Trophoblast cell (in vitro differentiated cells and primary cell): ENCODE data around the gene ANKAR.
"Not testable (repeated sequence)": the region's sequence is repeated elsewhere in the genome, so short reads cannot be mapped to it uniquely, and the experiment has no call there.

Source experiments
- DNase-seq, 2 donors: peaks; one replicate each; pipeline ENCODE4 v3.0.0-alpha.2; 2016
- H2AFZ ChIP-seq: 2 replicates; pipeline ENCODE4 v1.6.1; 2013; ENCODE audit warnings: low read length, moderate library complexity, mild to moderate bottlenecking; ENCODE audit not compliant: insufficient read depth, poor library complexity
- H2AK5ac ChIP-seq: 2 replicates; pipeline ENCODE4 v1.6.1; 2013; ENCODE audit warnings: mild to moderate bottlenecking, low read length
- H2BK120ac ChIP-seq: 2 replicates; pipeline ENCODE4 v1.6.1; 2013; ENCODE audit warnings: low read length, mild to moderate bottlenecking, moderate library complexity; ENCODE audit not compliant: insufficient read depth, poor library complexity
- H2BK12ac ChIP-seq: 2 replicates; pipeline ENCODE4 v1.6.1; 2013; ENCODE audit warnings: mild to moderate bottlenecking, low read length, moderate library complexity
- H2BK5ac ChIP-seq: 2 replicates; pipeline ENCODE4 v1.6.1; 2013; ENCODE audit warnings: low read length, low read depth, moderate library complexity, mild to moderate bottlenecking; ENCODE audit not compliant: poor library complexity
- H3K14ac ChIP-seq: 2 replicates; pipeline ENCODE4 v1.6.1; 2013; ENCODE audit warnings: mild to moderate bottlenecking, low read length
- H3K18ac ChIP-seq: 2 replicates; pipeline ENCODE4 v1.6.1; 2013; ENCODE audit warnings: mild to moderate bottlenecking, low read length
- H3K23ac ChIP-seq: 2 replicates; pipeline ENCODE4 v1.6.1; 2013; ENCODE audit warnings: low read length
- H3K27ac ChIP-seq: 2 replicates; pipeline ENCODE4 v1.5.1; 2013; ENCODE audit warnings: low read depth, mild to moderate bottlenecking, inconsistent platforms, low read length, moderate library complexity
- H3K27me3 ChIP-seq: 2 replicates; pipeline ENCODE4 v1.6.1; 2013; ENCODE audit warnings: inconsistent platforms, mild to moderate bottlenecking, low read length, moderate library complexity; ENCODE audit not compliant: insufficient read depth
- H3K36me3 ChIP-seq, 2 experiments: 1 replicate in 1 of 2; 2 replicates in 1 of 2; pipeline ENCODE4 v1.6.1; 2013; ENCODE audit warnings: low read length in 2 of 2, mild to moderate bottlenecking in 2 of 2, moderate library complexity in 1 of 2; ENCODE audit not compliant: insufficient read depth in 2 of 2, control insufficient read depth in 1 of 2
- H3K4ac ChIP-seq: 2 replicates; pipeline ENCODE4 v1.6.1; 2013; ENCODE audit warnings: low read depth, mild to moderate bottlenecking, low read length, moderate library complexity
- H3K4me1 ChIP-seq, 2 experiments: 1 replicate in 1 of 2; 2 replicates in 1 of 2; pipeline ENCODE4 v1.6.1; 2013; ENCODE audit warnings: low read length in 2 of 2, mild to moderate bottlenecking in 2 of 2, moderate library complexity in 1 of 2; ENCODE audit not compliant: insufficient read depth in 2 of 2, control insufficient read depth in 1 of 2
- H3K4me2 ChIP-seq: 2 replicates; pipeline ENCODE4 v1.6.1; 2013; ENCODE audit warnings: inconsistent platforms, mild to moderate bottlenecking, low read length, moderate library complexity
- H3K4me3 ChIP-seq: 2 replicates; pipeline ENCODE4 v1.5.1; 2013; ENCODE audit warnings: mild to moderate bottlenecking, low read depth, low read length, inconsistent platforms
- H3K79me1 ChIP-seq: one replicate; pipeline ENCODE4 v1.6.1; 2013; ENCODE audit warnings: low read length
- H3K79me2 ChIP-seq: 2 replicates; pipeline ENCODE4 v1.6.1; 2013; ENCODE audit warnings: low read length, mild to moderate bottlenecking; ENCODE audit not compliant: control insufficient read depth, insufficient read depth, poor library complexity
- H3K9ac ChIP-seq: 2 replicates; pipeline ENCODE4 v1.6.1; 2013; ENCODE audit warnings: mild to moderate bottlenecking, low read length
- H3K9me3 ChIP-seq: 2 replicates; pipeline ENCODE4 v1.6.1; 2013; ENCODE audit warnings: low read depth, mild to moderate bottlenecking, control low read depth, inconsistent platforms, low read length; ENCODE audit not compliant: insufficient read depth
- H4K12ac ChIP-seq: 2 replicates; pipeline ENCODE4 v1.6.1; 2013; ENCODE audit warnings: low read depth, mild to moderate bottlenecking, low read length, moderate library complexity
- H4K8ac ChIP-seq: 2 replicates; pipeline ENCODE4 v1.6.1; 2013; ENCODE audit warnings: low read depth, mild to moderate bottlenecking, low read length, moderate library complexity
- H4K91ac ChIP-seq: one replicate; pipeline ENCODE4 v1.6.1; 2013; ENCODE audit warnings: low read depth, mild to moderate bottlenecking, low read length, moderate library complexity
- WGBS: extraction: QIAGEN DNeasy Blood & Tissue Kit; methylation state at CpG from one replicate; pipeline ENCODE4 v1.1.7; 2013; ENCODE audit warnings: missing lambda C conversion rate; ENCODE audit not compliant: insufficient read length, insufficient coverage; ENCODE audit errors: extremely low coverage; 5-methylcytosine and 5-hydroxymethylcytosine counted together

The ANKAR gene

DNA sequence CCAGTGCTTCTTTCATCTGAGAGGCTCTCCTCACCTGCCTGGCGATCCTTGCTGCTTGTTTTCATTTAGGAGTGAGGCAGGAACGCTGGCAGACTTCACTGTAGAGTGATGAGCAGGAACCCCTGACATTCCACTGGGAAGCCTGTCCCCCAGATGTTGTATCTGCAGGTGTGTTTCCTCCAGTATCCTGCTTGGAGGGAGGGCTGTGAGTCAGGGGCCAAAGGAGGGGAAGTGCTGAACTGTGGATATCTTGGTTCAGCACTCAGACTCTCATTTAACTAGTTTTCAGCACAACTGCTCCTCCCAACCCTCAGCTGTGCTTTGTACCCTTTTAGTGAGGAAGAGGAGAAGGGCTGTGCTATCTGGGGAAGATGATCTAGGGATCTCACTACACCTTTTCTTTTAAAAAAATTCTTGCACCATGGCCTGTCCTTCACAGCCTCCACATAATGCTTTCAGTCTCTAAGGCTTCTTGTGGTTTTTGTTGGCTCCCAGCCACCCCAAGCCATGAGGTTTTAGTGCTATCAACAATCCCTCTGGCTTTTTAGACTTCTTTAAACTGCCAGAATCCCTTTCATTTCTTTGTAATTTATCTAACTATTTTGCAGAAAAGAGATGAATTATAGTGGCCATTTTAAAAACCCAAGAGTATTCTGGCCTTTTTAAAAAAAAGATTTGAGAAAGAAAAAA, 11.2 kb downstream of the ANKAR start:
- H3K23ac ChIP-seq, result no peak overlapping the region
- H4K91ac ChIP-seq, result no peak overlapping the region
- no peak overlapping the region for H3K4me2 ChIP-seq
- no peak overlapping the region for H3K4me3 ChIP-seq
- H3K9me3 ChIP-seq, result no peaks in the 10 kb centered on the region
- WGBS, result no CpG with 5 or more reads among the region's 2 CpGs
- H2AK5ac ChIP-seq, result no peak overlapping the region
- no peak overlapping the region for H3K27ac ChIP-seq
- H2BK5ac ChIP-seq, result no peak overlapping the region
- no peak overlapping the region for H4K8ac ChIP-seq
- H3K27me3 ChIP-seq, result no peaks in the 10 kb centered on the region
- H3K4me1 ChIP-seq, result no peaks in the 10 kb centered on the region
- no peak overlapping the region for H3K4ac ChIP-seq
- no peak overlapping the region for H3K9ac ChIP-seq
- H2AFZ ChIP-seq, result no peak overlapping the region
- H4K12ac ChIP-seq, result no peak overlapping the region
- H3K14ac ChIP-seq, result no peak overlapping the region
- no peak overlapping the region for H3K18ac ChIP-seq
- no peak overlapping the region for H2BK120ac ChIP-seq
- no peaks in the 10 kb centered on the region for H3K79me1 ChIP-seq
- H3K79me2 ChIP-seq, result no peaks in the 10 kb centered on the region
- no peaks in the 10 kb centered on the region for H3K36me3 ChIP-seq
- H2BK12ac ChIP-seq, result no peak overlapping the region
- DNase-seq, result no peak

DNA sequence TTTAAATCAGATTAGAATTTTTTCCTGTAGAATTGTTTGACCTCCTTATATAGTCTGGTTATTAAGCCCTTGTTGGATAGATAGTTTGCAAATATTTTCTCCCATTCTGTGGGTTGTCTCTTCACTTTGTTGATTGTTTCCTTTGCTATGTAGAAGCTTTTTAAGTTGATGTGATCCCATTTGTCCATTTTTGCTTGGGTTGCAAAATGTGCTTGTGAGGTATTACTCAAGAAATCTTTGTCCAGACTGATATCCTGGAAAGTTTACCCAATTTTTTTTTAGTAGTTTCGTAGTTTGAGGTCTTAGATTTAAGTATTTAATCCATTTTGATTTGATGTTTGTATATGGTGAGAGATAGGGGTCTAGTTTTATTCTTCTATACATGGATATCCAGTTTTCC, 13.3 kb downstream of the ANKAR start:
- H3K79me1 ChIP-seq, H3K79me2 ChIP-seq, H3K18ac ChIP-seq, H3K27me3 ChIP-seq, H2BK5ac ChIP-seq, H3K36me3 ChIP-seq, H3K4me3 ChIP-seq, H3K23ac ChIP-seq, H3K14ac ChIP-seq, H2AFZ ChIP-seq, H2AK5ac ChIP-seq, H4K91ac ChIP-seq, H2BK120ac ChIP-seq, H3K9me3 ChIP-seq, H4K12ac ChIP-seq, H3K4me1 ChIP-seq, H3K4ac ChIP-seq, H2BK12ac ChIP-seq, H3K9ac ChIP-seq, H4K8ac ChIP-seq, DNase-seq, H3K4me2 ChIP-seq, H3K27ac ChIP-seq: not testable (repeated sequence)
- no CpG with 5 or more reads among the region's 1 CpG for WGBS

DNA sequence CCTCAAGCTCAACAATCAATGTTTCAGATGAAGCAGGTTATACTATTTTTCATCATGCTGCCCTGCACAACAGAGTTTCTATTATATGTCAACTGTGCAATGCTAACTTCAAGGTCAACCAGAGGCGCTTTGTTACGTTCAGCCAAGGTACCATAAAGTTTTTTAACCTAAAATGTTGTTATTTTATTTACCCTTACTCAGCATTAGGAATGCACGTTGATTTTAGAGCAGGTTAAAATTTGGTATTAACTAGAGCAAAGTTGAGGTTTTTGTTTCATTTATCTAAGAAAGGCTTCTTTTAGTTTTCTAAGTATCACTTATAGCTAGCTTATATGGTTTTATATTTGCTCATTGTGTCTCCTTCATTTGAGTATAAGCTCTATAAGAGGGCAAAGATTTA, 21.8 kb downstream of the ANKAR start:
- Histone ChIP-seq H3K18ac (no peak overlapping the region), H2AFZ (no peak overlapping the region), H3K9me3 (no peaks in the 10 kb centered on the region), H3K23ac (no peak overlapping the region), H4K12ac (no peak overlapping the region), H2BK12ac (no peak overlapping the region), H3K4me3 (no peak overlapping the region), H3K27ac (no peak overlapping the region), H4K8ac (no peak overlapping the region), H3K27me3 (no peaks in the 10 kb centered on the region), H3K14ac (no peak overlapping the region), H3K9ac (no peak overlapping the region), H3K36me3 (no peaks in the 10 kb centered on the region), H2BK120ac (no peak overlapping the region), H3K4me1 (no peaks in the 10 kb centered on the region), H4K91ac (no peak overlapping the region), H2BK5ac (no peak overlapping the region), H2AK5ac (no peak overlapping the region), H3K4ac (no peak overlapping the region), H3K79me2 (no peaks in the 10 kb centered on the region), H3K79me1 (no peaks in the 10 kb centered on the region), H3K4me2 (no peak overlapping the region)
- WGBS, result no CpG with 5 or more reads among the region's 3 CpGs
- DNase-seq, result no peak

DNA sequence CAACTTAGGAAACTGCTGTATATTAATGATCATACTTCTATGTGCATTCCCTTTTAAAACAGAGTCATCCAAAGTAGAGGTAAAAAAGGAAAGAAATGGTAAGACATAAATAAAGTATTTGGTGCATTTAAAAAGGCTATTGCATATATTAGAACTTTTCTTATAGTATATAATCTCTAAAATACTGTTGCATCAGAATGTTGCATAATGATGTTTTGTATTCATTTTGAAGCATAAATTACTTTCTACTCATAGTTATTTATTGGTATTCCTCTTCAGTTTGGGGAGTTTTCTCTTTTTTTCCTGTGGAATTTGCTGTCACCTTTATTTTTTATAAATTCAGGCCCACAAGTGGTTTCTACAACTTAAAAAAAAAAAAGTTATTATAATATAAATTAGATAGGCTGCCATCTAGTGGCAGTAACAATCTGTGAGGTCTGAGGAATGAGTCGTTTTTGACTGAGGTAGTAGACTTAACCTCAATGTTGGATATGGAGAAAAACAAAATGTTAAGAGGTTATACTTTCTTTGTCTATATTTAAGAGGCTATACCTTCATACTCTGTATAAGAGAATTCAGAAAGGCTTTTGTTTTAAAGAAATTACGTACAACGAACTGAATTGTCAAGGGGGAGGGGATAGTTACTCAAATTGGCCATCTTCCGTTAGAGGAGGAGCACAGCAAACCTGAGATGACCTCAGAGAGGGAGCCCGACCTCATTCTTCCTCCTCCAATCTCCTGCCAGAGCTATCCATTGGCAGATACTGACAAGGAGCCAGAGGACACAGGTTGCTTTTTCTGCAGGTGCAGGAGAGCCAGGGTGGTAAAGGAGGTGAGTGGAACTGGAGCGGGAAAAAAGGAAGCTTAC, 23.8 kb downstream of the ANKAR start:
- Histone ChIP-seq H3K27me3 (no peaks in the 10 kb centered on the region), H2BK12ac (no peak overlapping the region), H3K23ac (no peak overlapping the region), H4K8ac (no peak overlapping the region), H4K91ac (no peak overlapping the region), H3K4me3 (no peak overlapping the region), H3K4ac (no peak overlapping the region), H3K79me1 (no peaks in the 10 kb centered on the region), H3K4me1 (no peaks in the 10 kb centered on the region), H3K27ac (no peak overlapping the region), H3K14ac (no peak overlapping the region), H3K9me3 (no peaks in the 10 kb centered on the region), H3K18ac (no peak overlapping the region), H2BK5ac (no peak overlapping the region), H2AK5ac (no peak overlapping the region), H4K12ac (no peak overlapping the region), H2AFZ (no peak overlapping the region), H3K36me3 (no peaks in the 10 kb centered on the region), H3K79me2 (no peaks in the 10 kb centered on the region), H3K4me2 (no peak overlapping the region), H3K9ac (no peak overlapping the region), H2BK120ac (no peak overlapping the region)
- WGBS, result no CpG with 5 or more reads among the region's 6 CpGs
- DNase-seq, result peak; percentile 30 to 73
